ENCODE data around the gene CACNB2. TPM values are rescaled to one million over a fixed set of nuclear protein-coding genes. Genes with fewer than 3 reads are reported as not detected.

Gene CACNB2
- total and polyA plus RNA-seq, 10 of the 15 experiments (the other 5 are each of a cell fraction or from before 2014, with no cell fraction given) = 0.62 to 8.1 (median 1.2) TPM

DNA sequence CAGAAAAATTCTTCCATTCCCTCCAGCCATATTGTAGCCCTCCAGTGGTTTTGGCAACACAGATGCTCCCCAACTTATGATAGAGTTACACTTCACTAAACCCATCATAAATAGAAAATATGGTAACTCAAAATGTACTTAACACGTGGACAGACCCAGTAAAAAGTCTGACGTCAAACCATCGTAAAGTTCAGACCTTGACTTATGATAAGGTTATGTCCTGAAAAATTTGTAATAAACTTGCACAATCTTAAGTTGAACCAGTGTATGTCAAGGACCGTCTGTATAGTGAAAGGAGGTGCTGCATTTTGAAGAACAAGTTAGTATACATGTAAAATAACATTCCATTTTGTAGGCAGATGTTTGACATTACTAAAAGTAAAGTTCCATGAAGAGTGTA, 368.4 kb downstream of the CACNB2 start:
- no peak overlapping the region for H3K4me2 ChIP-seq (ENCODE audit: control insufficient read depth, insufficient read depth)
- H3K4me3 ChIP-seq = no peak overlapping the region
- no peaks in the 10 kb centered on the region for H3K9me3 ChIP-seq (replicated peaks; ENCODE audit: control insufficient read depth, insufficient read depth, low read length)
- no TSS peak for BruUV-seq (replicated peaks)
- ATAC-seq = no peak
- no peak overlapping the region for H3K9ac ChIP-seq (ENCODE audit: control insufficient read depth, insufficient read depth, low read length)
- H3K27ac ChIP-seq (ENCODE audit: control insufficient read depth, insufficient read depth) = no peak overlapping the region
- H2AFZ ChIP-seq (ENCODE audit: control insufficient read depth, low read depth, low read length) = no peak overlapping the region
- CTCF ChIA-PET = no interaction called here
- TF ChIP-seq, protein P1, sequence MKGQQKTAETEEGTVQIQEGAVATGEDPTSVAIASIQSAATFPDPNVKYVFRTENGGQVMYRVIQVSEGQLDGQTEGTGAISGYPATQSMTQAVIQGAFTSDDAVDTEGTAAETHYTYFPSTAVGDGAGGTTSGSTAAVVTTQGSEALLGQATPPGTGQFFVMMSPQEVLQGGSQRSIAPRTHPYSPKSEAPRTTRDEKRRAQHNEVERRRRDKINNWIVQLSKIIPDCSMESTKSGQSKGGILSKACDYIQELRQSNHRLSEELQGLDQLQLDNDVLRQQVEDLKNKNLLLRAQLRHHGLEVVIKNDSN (IDR thresholded peaks at IDR 0.05; ENCODE audit: borderline replicate concordance, extremely low read length, insufficient read depth, low read depth, low read length) = no peak
- H3K27me3 ChIP-seq (replicated peaks in 1 of 2; ENCODE audit: control insufficient read depth in 2 of 2, insufficient read depth in 2 of 2, low read length in 1 of 2) = no peaks in the 10 kb centered on the region
- no peak for FAIRE-seq
- in situ Hi-C loops (cut with MboI) = no loop called here
- H3K4me1 ChIP-seq (ENCODE audit: control insufficient read depth, insufficient read depth, low read length) = no peaks in the 10 kb centered on the region
- WGBS (ENCODE audit: insufficient coverage, insufficient replicate concordance, low lambda C conversion rate, missing lambda C conversion rate) = 60% methylated on average over 4 of the region's 4 CpGs
- intact Hi-C loops (cut with micrococcal nuclease; ENCODE audit: unreplicated experiment) = no loop called here
- POLR2A ChIA-PET = no interaction called here
- DNase-seq (ENCODE audit: low read depth, low spot score) = no peak
- no peaks in the 10 kb centered on the region for H4K20me1 ChIP-seq (ENCODE audit: control insufficient read depth, insufficient read depth)
- no peaks in the 10 kb centered on the region for H3K79me2 ChIP-seq (ENCODE audit: control insufficient read depth, insufficient read depth, low read length)
- RAD21 ChIA-PET (ENCODE audit: unreplicated experiment) = no interaction called here
- SMC1A ChIA-PET (ENCODE audit: uncharacterized antibody, unreplicated experiment) = no interaction called here
- H3K36me3 ChIP-seq (ENCODE audit: control insufficient read depth in 2 of 2, insufficient read depth in 2 of 2, low read length in 1 of 2) = no peaks in the 10 kb centered on the region

GRCh38 chr10:18514537-18514936, 374.3 kb downstream of the CACNB2 start:
- in situ Hi-C loops (cut with MboI) = no loop called here
- Histone ChIP-seq H4K20me1 (ENCODE audit: control insufficient read depth, insufficient read depth) (no peaks in the 10 kb centered on the region), H3K4me2 (ENCODE audit: control insufficient read depth, insufficient read depth) (no peak overlapping the region), H3K27me3 (replicated peaks in 1 of 2; ENCODE audit: control insufficient read depth in 2 of 2, insufficient read depth in 2 of 2, low read length in 1 of 2) (no peaks in the 10 kb centered on the region), H3K4me3 (no peak overlapping the region), H3K9ac (ENCODE audit: control insufficient read depth, insufficient read depth, low read length) (no peak overlapping the region), H3K36me3 (ENCODE audit: control insufficient read depth in 2 of 2, insufficient read depth in 2 of 2, low read length in 1 of 2) (no peaks in the 10 kb centered on the region), H3K9me3 (replicated peaks; ENCODE audit: control insufficient read depth, insufficient read depth, low read length) (no peaks in the 10 kb centered on the region), H3K27ac (ENCODE audit: control insufficient read depth, insufficient read depth) (no peak overlapping the region), H2AFZ (ENCODE audit: control insufficient read depth, low read depth, low read length) (no peak overlapping the region), H3K79me2 (ENCODE audit: control insufficient read depth, insufficient read depth, low read length) (no peaks in the 10 kb centered on the region), H3K4me1 (ENCODE audit: control insufficient read depth, insufficient read depth, low read length) (no peaks in the 10 kb centered on the region)
- no peak for ATAC-seq
- ChIA-PET CTCF (interaction anchor here (0.7 to 0.9 kb wide), 2 partner anchors 17 to 237 kb away, joined by 3 read pairs; no protein-coding TSS in a partner anchor), RAD21 (ENCODE audit: unreplicated experiment) (no interaction called here), POLR2A (interaction anchor here (0.6 to 0.9 kb wide), 2 partner anchors 18 to 89 kb away, joined by 3 read pairs; no protein-coding TSS in a partner anchor), SMC1A (ENCODE audit: uncharacterized antibody, unreplicated experiment) (interaction anchor here (1.2 to 2.8 kb wide), 4 partner anchors 9 to 202 kb away, joined by 3 to 7 read pairs (median 4); no protein-coding TSS in a partner anchor)
- intact Hi-C loops (cut with micrococcal nuclease; ENCODE audit: unreplicated experiment) = no loop called here
- FAIRE-seq = no peak
- TF ChIP-seq, protein P2, sequence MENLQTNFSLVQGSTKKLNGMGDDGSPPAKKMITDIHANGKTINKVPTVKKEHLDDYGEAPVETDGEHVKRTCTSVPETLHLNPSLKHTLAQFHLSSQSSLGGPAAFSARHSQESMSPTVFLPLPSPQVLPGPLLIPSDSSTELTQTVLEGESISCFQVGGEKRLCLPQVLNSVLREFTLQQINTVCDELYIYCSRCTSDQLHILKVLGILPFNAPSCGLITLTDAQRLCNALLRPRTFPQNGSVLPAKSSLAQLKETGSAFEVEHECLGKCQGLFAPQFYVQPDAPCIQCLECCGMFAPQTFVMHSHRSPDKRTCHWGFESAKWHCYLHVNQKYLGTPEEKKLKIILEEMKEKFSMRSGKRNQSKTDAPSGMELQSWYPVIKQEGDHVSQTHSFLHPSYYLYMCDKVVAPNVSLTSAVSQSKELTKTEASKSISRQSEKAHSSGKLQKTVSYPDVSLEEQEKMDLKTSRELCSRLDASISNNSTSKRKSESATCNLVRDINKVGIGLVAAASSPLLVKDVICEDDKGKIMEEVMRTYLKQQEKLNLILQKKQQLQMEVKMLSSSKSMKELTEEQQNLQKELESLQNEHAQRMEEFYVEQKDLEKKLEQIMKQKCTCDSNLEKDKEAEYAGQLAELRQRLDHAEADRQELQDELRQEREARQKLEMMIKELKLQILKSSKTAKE (IDR thresholded peaks at IDR 0.05; ENCODE audit: low read depth, poor library complexity, severe bottlenecking) = no peak
- TF ChIP-seq USF2 (IDR thresholded peaks at IDR 0.05; ENCODE audit: borderline replicate concordance, low read depth, low read length) = no peak
- no TSS peak for BruUV-seq (replicated peaks)
- no peak for DNase-seq (ENCODE audit: low read depth, low spot score)

All from GM12878 (cell line).